ENCODE results near the gene OR13J1.
"Not testable (repeated sequence)": the region's sequence is repeated elsewhere in the genome, so short reads cannot be mapped to it uniquely, and the experiment has no call there.

OR13J1 gene

DNA sequence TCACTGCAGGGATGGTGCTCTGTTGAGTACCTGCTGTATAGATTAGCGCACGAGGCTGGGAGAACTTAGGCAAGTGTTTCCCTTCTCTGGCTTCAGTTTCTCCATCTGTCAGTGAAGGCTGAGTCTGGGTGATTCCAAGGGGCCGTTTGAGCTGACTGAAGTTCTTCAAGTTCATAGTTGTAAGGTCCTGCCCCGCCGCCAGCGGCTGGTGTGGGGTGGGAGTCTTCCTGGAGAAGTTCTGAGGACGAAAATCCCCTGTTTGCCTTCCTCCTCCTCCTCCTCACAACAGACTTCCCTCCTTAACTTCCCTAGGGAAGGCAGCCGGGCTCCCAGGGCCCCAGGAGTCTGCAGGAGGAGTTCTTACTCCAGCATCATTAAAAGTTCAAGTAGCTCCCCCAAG is 34.1 kb upstream of the OR13J1 start:
- no peak for DNase-seq (ENCODE audit: low read depth)

DNA sequence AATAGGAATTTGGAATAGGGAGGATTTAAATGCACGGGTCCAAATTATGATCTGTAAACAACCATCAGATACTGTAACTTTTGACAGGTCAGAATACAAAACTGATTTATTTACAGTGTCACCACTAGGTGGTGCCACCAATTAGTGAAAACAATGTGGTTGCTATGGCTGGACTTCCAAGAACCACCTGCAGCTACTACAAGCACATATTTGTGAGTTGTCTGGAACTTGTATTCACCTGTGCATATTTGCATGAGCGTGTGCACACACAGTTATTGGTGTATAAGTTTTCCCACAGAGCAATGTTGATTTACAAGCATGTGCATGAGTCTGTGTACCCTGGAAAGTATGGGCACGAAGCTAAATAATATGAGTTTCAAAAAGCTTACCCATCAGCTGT is 32.8 kb upstream of the OR13J1 start:
- no peak for DNase-seq (ENCODE audit: low read depth)

DNA sequence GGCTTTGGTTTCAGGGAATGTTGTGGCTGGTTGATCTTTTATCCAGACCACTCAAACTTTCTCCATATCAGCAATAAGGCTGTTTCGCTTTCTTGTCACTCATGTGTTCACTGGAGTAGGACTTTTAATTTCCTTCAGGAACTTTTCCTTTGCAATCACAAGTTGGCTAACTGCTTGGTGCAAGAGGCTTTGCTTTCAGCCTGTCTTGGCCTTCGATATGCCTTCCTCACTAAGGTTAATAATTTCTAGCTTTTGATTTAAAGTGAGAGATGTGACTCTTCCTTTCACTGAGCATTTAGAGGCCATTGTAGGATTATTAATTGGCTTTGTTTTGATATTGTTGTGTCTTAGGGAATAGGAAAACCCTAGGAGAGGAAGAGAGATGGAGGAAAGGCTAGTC is 28.8 kb upstream of the OR13J1 start:
- DNase-seq (ENCODE audit: low read depth), result no peak

DNA sequence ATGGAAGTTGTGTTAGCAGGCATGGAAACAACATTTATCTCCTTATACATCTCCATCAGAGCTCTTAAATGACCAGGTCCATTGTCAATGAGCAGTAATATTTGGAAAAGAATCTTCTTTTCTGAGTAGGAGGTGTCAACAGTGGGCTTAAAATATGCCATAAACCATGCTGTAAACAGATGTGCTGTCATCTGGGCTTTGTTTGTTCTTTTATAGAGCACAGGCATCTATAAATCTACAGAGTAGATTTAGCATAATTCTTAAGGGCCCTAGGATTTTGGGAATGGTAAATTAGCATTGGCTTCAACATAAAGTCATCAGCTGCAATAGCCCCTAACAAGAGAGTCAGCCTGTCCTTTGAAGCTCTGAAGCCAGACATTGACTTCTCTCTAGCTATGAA is 28.1 kb upstream of the OR13J1 start:
- no peak for DNase-seq (ENCODE audit: low read depth)

DNA sequence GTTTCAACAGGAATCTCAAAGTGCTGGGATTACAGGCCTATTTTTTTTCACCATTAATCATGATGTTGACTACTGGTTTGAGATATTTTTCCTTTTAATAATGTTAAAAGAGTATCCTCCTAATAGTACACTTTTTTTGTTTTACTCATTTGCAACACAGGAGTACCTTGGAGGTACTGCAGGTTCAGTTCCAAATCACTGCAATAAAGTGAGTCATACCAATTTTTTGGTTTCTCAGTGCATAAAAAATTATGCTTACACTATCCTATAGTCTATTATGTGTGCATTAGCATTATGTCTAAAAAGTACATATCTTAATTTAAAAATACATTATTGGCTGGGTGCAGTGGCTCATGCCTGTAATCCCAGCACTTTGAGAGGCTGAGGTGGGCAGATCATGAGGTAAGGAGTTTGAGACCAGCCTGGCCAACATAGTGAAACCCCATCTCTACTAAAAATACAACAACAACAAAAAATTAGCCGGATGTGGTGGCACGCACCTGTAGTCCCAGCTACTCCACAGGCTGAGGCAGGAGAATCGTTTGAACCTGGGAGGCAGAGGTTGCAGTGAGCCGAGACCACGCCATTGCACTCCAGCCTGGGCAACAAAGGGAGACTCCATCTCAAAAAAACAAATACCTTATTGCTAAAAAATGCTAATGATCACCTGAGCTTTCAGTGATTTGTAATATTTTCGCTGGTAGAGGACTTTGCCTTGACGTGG is 27.3 kb upstream of the OR13J1 start:
- DNase-seq (ENCODE audit: low read depth), result not testable (repeated sequence)

DNA sequence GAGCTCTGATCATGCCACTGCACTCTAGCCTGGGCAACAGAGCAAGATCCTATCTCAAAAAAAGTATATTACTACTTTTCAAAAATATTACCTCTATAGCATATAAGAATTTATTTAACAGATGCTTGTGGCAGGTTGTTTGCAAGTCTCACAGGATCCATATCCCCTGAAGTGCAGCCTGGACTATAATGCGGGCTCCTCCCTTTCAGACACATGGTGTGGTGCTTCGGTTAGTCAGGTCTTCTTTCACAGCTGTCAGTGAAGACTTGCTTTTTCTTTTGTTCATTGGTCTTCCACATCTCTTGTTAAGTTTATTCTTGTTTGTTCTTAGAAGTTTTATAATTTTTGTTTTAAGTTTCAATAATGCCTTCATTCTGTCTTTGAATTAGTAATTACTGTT is 26.4 kb upstream of the OR13J1 start:
- DNase-seq (ENCODE audit: low read depth), result no peak

DNA sequence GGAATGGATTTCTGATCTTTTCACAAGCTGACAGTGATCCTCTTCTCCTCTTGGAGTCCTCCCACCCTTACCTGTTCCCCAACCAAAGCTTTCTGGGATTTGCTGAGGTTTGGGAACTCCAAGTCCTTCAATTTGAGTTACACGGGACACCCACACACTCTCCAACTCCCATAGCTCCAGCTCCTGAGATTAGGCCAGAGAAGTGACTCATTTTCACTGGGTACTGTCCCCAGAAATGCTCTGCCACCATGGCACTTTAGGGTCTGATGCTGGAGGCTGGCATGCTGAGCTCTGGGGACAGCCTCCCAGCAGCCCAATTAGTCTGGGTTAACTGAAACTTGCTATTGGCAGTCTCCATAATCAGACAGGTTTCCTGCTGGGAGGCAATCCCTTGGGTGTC is 21.9 kb upstream of the OR13J1 start:
- no peak for DNase-seq (ENCODE audit: low read depth)

DNA sequence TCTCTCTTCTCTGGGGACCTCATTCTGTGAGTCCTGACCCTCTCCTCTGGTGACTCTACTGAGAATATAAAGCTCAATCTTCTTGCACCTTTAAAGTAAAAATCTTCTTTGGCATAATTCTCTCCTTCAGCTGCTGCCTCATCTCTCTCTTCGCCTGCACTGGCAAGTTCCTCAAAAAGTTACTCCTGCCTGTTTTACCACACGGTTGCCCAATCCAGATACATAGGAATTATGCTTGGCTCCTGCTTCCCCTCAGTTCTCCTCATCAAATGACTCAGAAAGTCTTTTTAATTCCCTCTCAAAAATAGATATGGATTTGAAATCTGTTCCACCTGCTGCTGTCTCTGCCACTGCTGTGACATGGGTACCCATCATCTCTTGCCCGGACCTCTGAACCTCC is 21.4 kb upstream of the OR13J1 start:
- DNase-seq (ENCODE audit: low read depth), result no peak

DNA sequence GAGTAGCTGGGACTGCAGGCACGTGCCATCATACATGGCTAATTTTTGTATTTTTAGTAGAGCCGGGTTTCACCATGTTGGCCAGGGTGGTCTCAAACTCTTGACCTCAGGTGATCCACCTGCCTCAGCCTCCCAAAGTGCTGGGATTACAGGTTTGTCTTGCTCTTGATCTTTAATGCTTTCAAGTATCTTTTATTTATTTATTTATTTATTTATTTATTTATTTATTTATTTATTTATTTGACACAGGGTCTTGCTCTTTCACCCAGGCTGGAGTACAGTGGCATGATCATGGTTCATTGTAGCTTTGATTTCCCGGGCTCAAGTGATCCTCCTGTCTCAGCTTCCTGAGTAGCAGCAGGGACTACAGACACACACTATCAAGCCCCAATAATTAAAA is 14.7 kb upstream of the OR13J1 start:
- not testable (repeated sequence) for DNase-seq (ENCODE audit: low read depth)

DNA sequence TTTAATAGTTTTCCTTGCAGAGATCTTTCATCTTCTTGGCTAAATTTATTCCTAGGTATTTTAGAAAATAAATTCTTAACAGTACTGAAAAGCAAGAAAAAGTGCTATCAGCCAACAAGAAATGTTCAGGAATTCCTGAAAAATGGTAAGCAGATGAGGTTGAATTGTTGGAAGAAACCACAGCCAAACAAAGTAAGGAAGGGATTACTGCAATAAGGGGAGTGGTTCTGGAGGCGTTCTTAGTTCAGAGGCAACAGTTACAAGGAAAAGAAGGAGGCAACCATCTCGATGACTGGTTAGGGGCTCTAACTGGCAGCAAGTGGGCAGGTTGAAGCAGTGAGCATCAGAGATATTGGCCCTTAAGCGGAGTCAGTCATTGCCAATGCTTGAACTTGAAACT is 12.8 kb upstream of the OR13J1 start:
- DNase-seq (ENCODE audit: low read depth), result no peak

DNA sequence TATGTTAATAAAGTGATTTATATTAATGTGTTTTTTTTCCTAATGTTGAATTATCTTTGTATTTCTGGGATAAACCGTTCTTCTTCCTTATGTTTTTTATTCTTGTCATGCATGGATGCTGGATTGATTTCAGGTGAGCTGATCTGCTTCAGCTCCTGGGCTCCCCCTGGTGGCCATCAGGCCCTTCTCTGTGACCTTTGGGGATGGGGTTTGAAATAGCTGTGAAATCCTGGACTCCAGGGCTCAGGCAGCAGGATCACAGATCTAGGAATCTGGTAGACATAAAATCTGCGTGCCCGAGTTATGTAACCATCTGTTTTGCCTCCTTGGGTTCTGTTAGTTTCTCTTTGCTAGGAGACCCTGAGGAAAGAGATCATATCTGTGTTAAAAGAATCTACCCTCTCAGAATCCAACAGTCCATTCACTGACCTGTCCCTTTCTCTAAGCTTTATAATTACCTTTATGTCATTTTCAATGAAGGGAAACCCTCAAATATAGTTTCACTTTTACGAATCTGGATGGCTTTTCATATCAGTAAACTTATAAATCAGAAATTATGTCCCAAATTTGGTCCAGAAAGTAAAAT is 12.2 kb upstream of the OR13J1 start:
- DNase-seq (ENCODE audit: low read depth), result peak; percentile 41

DNA sequence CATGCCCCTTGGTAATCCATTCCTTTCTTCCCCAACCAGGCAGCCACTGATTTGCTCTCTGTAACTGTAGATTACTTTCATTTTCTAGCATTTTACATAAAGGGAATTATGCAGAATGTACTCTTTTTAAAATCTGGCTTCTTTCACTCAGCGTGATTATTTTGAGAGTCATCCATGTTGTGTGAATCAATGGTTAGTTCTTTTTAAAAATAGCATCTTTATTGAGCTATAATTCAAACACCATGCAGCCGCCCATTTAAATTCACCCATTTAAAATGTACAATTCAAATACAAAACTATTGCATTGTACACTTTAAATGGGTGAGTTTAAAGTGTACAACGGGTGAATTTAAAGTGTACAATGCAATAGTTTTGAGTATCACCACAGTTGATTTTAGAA is 2.3 kb upstream of the OR13J1 start:
- no peak for DNase-seq (ENCODE audit: low read depth)

DNA sequence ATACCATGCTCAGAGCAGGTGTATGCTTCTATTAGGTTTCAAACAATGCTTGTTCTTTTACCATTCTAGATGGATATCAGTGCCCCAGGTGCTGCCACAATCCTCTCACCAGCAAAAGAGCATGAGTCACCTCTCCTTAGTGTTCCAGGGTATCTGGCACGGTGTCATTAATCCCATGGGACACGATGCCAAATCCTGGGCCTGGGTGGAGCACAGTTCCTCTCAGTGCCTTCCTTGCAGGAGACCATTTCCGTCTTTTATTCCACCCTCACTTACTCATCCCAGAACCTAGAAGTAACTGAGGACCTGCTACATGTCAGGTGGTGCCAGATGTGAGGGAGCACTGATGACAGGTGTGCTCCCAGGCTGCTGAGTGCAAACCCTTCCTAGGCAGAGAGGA is 1.3 kb upstream of the OR13J1 start:
- DNase-seq (ENCODE audit: low read depth), result no peak

DNA sequence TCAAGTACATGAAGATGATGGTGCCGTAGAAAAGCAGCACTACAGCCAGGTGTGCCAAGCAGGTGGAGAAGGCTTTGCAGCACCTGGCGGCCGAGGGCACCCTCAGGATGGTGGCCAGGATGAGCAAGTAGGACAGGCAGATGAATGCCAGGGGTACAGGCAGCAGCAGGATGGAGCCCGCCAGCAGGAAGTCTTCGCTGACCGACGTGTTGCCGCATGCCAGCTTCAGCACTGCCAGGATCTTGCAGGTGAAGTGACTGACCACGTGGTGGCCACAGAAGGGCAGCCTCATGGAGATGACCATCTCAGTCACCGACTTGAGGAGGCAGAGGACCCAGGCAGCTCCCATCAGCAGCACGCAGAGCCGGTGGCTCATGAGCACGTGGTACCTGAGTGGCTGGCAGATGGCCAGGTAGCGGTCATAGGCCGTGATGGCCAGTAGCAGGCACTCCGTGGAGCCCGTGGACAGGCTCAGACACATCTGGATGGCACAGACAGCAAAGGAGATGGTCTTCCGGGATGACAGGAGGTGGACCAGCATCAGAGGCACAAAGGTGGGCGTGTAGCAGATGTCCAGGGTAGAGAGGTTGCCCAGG is 482 bp downstream of the OR13J1 start:
- no peak for DNase-seq (ENCODE audit: low read depth)

DNA sequence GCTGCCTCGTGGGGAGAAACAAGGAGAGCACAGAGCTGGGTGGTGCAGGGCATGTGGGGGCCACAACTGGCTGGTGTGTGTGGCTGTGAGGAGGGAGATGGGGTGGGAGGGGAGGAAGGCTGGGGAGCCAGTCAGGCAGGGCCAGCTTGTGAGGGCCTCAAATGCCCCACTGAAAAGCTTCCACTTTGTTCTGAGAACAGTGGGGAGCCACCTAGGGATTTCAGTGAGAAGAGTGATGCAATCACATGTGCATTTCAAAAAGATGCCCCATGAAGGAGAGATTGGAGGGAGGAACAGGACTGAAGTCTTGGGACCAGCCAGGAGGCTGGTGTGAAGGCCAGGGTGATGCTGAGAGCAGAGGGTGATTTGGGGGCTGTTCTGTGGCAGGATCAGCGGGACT is 1.3 kb downstream of the OR13J1 start:
- no peak for DNase-seq (ENCODE audit: low read depth)

DNA sequence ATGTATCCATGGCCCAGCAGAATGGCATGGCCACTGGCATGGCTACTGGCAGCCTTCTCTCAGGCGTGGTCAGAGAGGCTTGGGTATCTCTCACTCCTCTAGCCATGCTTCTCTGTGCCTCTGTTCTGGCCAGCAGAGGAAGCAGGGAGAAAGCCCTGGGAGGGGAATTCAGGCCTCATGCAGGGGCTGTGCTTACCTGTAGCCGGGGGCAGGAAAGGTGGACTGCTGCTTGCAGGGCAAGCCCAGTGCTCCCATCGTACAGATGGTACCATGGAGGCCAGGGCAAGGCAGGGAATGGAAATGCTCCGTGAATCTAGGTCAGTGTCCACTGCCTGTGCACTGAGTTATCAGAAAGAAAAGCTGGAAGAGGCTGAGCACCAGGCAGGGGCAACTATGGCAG is 2.7 kb downstream of the OR13J1 start:
- DNase-seq (ENCODE audit: low read depth), result no peak

DNA sequence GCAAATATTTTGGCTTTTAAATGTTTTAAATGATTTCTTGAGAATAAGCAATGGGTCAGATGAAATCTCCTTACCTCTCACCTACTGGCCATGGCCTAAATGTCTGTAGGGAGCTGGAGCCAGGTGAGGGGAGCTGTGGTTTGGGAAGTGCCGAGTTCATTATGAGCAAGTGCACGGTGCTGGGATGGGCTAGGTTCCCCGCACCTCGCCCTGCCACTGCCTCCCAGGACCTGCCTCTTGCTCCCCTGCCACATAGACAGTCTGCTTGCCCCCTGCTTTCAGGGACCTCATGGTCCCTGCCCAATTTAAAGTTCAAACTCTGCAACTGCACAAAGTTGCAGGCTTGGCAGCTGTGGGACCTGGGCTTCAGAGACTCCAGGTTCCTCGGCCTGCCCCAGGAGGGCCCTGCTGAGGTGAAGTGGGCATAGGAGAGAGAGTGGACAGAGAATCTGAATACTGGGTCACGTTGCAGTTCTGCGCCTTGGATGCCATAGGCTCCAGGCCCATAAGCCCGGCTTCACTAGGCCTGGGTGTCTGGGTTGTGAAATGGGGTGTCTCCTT is 5.4 kb downstream of the OR13J1 start:
- DNase-seq (ENCODE audit: low read depth), result no peak

DNA sequence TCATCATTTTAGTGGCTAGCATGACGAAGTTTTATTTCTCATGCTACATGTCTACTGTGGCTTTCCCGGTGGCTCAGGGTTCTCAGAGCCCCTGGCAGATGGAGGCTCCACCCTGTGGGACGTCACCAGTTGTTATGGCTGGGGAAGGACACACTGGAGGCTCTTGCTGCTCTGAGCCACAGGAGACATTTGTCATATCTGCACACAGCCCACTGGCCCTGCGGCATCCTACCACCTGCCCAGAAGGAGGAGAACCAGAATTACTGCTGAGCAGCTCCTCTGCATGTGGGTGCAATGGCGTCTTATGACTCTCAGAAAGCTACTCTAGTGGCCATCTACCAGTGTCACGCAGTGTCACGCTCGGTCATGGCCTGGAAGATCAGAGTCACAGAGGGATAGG is 6.6 kb downstream of the OR13J1 start:
- no peak for DNase-seq (ENCODE audit: low read depth)

DNA sequence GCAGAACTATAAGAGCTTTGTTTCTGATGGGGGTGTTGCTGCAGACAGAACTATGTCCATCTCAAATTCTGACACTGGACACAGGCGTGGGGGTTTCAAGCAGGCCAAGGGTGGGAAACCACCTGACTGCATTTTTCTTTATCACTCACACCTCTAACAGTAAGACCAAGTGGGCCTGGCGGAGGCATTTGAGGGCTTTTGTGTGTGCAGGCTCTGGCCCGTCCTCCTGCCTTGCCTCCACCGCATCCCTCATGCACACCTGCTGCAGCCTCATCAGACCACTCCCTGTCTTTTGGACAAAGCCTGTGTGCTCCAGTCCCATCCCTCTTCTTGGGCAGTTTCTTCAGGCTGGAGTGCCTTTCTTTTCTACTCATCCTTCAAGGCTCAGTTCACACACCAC is 7.9 kb downstream of the OR13J1 start:
- DNase-seq (ENCODE audit: low read depth), result no peak

DNA sequence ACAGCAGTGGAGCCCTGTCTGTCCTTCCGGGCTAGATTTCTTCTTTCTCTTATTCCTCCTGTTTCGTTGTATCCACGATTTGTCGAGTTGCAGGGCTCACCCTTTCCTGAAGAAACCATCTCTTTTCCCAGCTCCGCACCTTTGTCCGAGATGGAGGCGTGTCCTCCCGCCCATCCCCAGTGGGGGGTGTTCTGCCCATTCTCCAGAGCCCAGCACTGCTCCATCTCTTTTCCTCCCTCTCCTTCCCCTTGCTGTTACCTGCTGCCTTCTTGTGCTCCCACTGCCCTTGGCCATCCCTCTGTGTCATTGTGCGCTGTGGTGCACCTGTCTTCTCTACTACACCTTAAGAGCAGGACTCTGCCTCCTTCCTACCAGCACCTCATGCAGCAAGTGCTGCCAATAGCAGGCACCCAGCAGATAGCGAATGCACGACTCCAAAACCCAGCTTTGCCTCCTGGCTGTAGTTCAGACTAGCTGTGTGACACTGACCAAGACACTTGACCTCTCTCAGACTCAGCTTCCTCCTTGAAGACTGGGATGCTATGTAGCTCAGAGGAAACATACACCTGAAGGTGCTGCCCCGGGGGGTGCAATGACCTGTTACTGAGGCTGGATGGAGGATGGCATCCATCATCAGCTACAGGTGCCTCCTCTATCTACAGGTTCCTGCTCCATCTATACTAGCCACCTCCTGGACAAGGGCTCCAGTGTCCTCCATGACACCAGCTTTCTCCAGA is 8.9 kb downstream of the OR13J1 start:
- no peak for DNase-seq (ENCODE audit: low read depth)

DNA sequence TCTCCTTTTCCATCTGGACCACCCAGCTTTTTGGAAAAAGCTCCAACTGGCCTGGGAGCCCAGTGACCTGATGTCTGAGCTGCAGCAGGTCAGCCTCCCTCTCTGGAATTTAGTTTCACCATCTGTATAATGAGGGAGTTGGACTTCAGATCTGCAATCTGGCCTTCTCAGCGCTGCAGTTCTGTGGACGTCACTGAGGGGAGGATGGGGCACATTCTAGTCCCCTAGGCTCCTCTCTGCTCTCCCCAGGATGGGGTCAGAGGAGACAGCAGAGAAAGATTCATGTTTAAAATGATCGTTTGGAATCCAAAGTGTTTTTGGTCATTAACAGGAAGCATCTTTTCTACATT is 10.2 kb downstream of the OR13J1 start:
- DNase-seq (ENCODE audit: low read depth), result no peak

DNA sequence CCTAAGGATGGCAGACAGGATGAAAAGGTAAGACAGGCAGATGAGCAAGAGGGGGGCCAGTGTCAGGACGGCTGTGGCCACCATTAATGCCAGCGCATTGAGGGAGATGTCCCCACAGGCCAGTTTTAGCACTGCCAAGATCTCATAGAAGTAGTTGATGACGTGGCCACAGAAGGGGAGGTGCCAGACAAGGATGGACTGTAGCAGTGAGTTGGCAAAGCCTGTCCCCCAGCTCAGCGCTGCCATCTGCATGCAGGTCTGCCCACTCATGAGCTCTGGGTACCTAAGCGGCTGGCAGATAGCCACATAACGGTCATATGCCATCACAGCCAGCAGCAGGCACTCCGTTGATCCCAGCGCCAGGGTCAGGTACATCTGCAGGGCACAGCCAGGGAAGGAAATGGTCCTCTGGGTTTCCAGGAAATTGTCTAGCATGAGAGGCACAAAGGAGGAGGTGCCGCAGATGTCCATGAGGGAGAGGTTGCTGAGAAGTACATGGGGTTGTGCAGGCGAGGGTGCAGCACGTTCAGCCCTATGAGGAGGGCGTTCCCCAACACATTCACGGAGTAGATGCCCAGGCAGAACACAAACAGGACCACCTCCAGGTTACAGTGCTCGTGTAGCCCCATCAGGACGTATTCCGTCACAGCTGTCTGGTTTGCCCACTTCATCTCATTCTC is 10.8 kb downstream of the OR13J1 start:
- DNase-seq (ENCODE audit: low read depth), result no peak

All from CMK (cell line).